ENCODE data around the gene TAF1A. TPM values are rescaled to one million over a fixed set of nuclear protein-coding genes. Genes with fewer than 3 reads are reported as not detected.

The TAF1A gene
- total RNA-seq, 2 donors from 2014 or later: 16.2 to 24.9 TPM

GRCh38 chr1:222600281-222600680 lies 10.5 kb upstream of the TAF1A start:
- peaks cover 33% of the 10 kb centered on the region for H3K27me3 ChIP-seq (ENCODE audit: control insufficient read depth, insufficient read depth, low read length, poor library complexity, severe bottlenecking)
- 92 to 100% methylated on average over 1 of the region's 1 CpG for WGBS, 2 experiments (ENCODE audit: insufficient coverage in 1 of 2, insufficient read length in 1 of 2)
- no peaks in the 10 kb centered on the region for H3K36me3 Mint-ChIP-seq (ENCODE audit: low read depth)
- H3K27ac ChIP-seq (ENCODE audit: low read depth, low read length): no peak overlapping the region
- no peaks in the 10 kb centered on the region for H3K36me3 ChIP-seq (ENCODE audit: control insufficient read depth, insufficient read depth, low read length)
- DNase-seq: no peak
- no peak overlapping the region for H3K27ac Mint-ChIP-seq
- H3K9me3 ChIP-seq (ENCODE audit: control insufficient read depth, low read length): peaks cover 1% of the 10 kb centered on the region
- no peaks in the 10 kb centered on the region for H3K4me1 ChIP-seq (ENCODE audit: control insufficient read depth, insufficient read depth, low read length)
- H3K4me1 Mint-ChIP-seq: no peaks in the 10 kb centered on the region
- TF ChIP-seq CTCF (conservative IDR thresholded peaks at IDR 0.05): no peak
- peaks cover 33% of the 10 kb centered on the region for H3K27me3 Mint-ChIP-seq (ENCODE audit: insufficient read depth)
- H3K4me3 ChIP-seq (ENCODE audit: low read length): no peak overlapping the region
- H3K9me3 Mint-ChIP-seq: no peaks in the 10 kb centered on the region
- no peak overlapping the region for H3K4me3 Mint-ChIP-seq
- H3K9ac ChIP-seq (ENCODE audit: extremely low read depth, low read length, poor library complexity, severe bottlenecking): no peak overlapping the region

GRCh38 chr1:222596696-222597095 lies 7.0 kb upstream of the TAF1A start:
- Histone ChIP-seq H3K27me3 (ENCODE audit: control insufficient read depth, insufficient read depth, low read length, poor library complexity, severe bottlenecking) (peaks cover 50% of the 10 kb centered on the region), H3K36me3 (ENCODE audit: control insufficient read depth, insufficient read depth, low read length) (no peaks in the 10 kb centered on the region), H3K9ac (ENCODE audit: extremely low read depth, low read length, poor library complexity, severe bottlenecking) (no peak overlapping the region), H3K27ac (ENCODE audit: low read depth, low read length) (no peak overlapping the region), H3K4me3 (ENCODE audit: low read length) (no peak overlapping the region), H3K9me3 (ENCODE audit: control insufficient read depth, low read length) (peaks cover 11% of the 10 kb centered on the region), H3K4me1 (ENCODE audit: control insufficient read depth, insufficient read depth, low read length) (no peaks in the 10 kb centered on the region)
- H3K4me1 Mint-ChIP-seq: no peaks in the 10 kb centered on the region
- TF ChIP-seq CTCF (conservative IDR thresholded peaks at IDR 0.05): no peak
- H3K27me3 Mint-ChIP-seq (ENCODE audit: insufficient read depth): peaks cover 36% of the 10 kb centered on the region
- no peak overlapping the region for H3K4me3 Mint-ChIP-seq
- H3K9me3 Mint-ChIP-seq: peaks cover 7% of the 10 kb centered on the region
- DNase-seq: no peak
- H3K36me3 Mint-ChIP-seq (ENCODE audit: low read depth): no peaks in the 10 kb centered on the region
- no peak overlapping the region for H3K27ac Mint-ChIP-seq
- 92 to 93% methylated on average over 3 to 4 of the region's 4 CpGs for WGBS, 2 experiments (ENCODE audit: insufficient coverage in 1 of 2, insufficient read length in 1 of 2)

GRCh38 chr1:222594789-222595188 lies 5.1 kb upstream of the TAF1A start:
- peaks cover 7% of the 10 kb centered on the region for H3K9me3 Mint-ChIP-seq
- Histone ChIP-seq H3K36me3 (ENCODE audit: control insufficient read depth, insufficient read depth, low read length) (no peaks in the 10 kb centered on the region), H3K27me3 (ENCODE audit: control insufficient read depth, insufficient read depth, low read length, poor library complexity, severe bottlenecking) (peaks cover 48% of the 10 kb centered on the region), H3K9me3 (ENCODE audit: control insufficient read depth, low read length) (peaks cover 11% of the 10 kb centered on the region), H3K27ac (ENCODE audit: low read depth, low read length) (no peak overlapping the region), H3K4me3 (ENCODE audit: low read length) (no peak overlapping the region), H3K9ac (ENCODE audit: extremely low read depth, low read length, poor library complexity, severe bottlenecking) (no peak overlapping the region), H3K4me1 (ENCODE audit: control insufficient read depth, insufficient read depth, low read length) (no peaks in the 10 kb centered on the region)
- H3K4me3 Mint-ChIP-seq: no peak overlapping the region
- 92 to 96% methylated on average over 2 to 3 of the region's 3 CpGs for WGBS, 2 experiments (ENCODE audit: insufficient coverage in 1 of 2, insufficient read length in 1 of 2)
- H3K27me3 Mint-ChIP-seq (ENCODE audit: insufficient read depth): peaks cover 26% of the 10 kb centered on the region
- peaks cover 7% of the 10 kb centered on the region for H3K4me1 Mint-ChIP-seq
- no peak for DNase-seq
- H3K27ac Mint-ChIP-seq: no peak overlapping the region
- no peak for TF ChIP-seq CTCF (conservative IDR thresholded peaks at IDR 0.05)
- H3K36me3 Mint-ChIP-seq (ENCODE audit: low read depth): no peaks in the 10 kb centered on the region
